GM23338 (cell line): ENCODE data around the gene PTPN12. TPM values are rescaled to one million over a fixed set of nuclear protein-coding genes. Genes with fewer than 3 reads are reported as not detected.

Source experiments
- ATAC-seq: fragments of 200-7000 bp; cut with Tn5 transposase; 3 replicates; pipeline ENCODE4 v1.9.1; 2020
- DNase-seq: peaks from one replicate; pipeline ENCODE4 v3.0.0-alpha.2; 2015; ENCODE audit warnings: low spot score
- H2AFZ ChIP-seq: fragments of 200-600 bp; sonication (generic); 2 replicates; pipeline ENCODE4 v1.8.0; 2016; ENCODE audit warnings: antibody characterized with exemption, mild to moderate bottlenecking, moderate library complexity
- H3F3A ChIP-seq: fragments of 200-600 bp; sonication (generic); replicated peaks from 2 replicates; pipeline ENCODE4 v1.8.0; 2017; ENCODE audit warnings: antibody characterized with exemption, mixed run types, low read depth
- H3K27ac ChIP-seq: fragments of 200-600 bp; sonication (generic); 2 replicates; pipeline ENCODE4 v1.6.1; 2016; ENCODE audit warnings: low read depth
- H3K27me3 ChIP-seq: fragments of 200-600 bp; sonication (generic); 2 replicates; pipeline ENCODE4 v1.8.0; 2016; ENCODE audit warnings: mild to moderate bottlenecking, mixed run types, moderate library complexity; ENCODE audit not compliant: insufficient read depth
- H3K36me3 ChIP-seq: fragments of 200-600 bp; sonication (generic); 2 replicates; pipeline ENCODE4 v1.8.0; 2016; ENCODE audit warnings: mild to moderate bottlenecking; ENCODE audit not compliant: insufficient read depth
- H3K4me1 ChIP-seq: fragments of 200-600 bp; sonication (generic); 2 replicates; pipeline ENCODE4 v1.8.0; 2016; ENCODE audit warnings: mild to moderate bottlenecking, moderate library complexity; ENCODE audit not compliant: insufficient read depth
- H3K4me2 ChIP-seq: fragments of 200-600 bp; sonication (generic); 2 replicates; pipeline ENCODE4 v1.7.1; 2017; ENCODE audit warnings: mixed run types
- H3K4me3 ChIP-seq: fragments of 200-600 bp; sonication (generic); 2 replicates; pipeline ENCODE4 v1.6.1; 2016; ENCODE audit warnings: mixed run types
- H3K79me2 ChIP-seq: fragments of 200-600 bp; sonication (generic); replicated peaks from 2 replicates; pipeline ENCODE4 v1.8.0; 2017; ENCODE audit warnings: mild to moderate bottlenecking; ENCODE audit not compliant: insufficient read depth
- H3K9me2 ChIP-seq: fragments of 200-600 bp; sonication (generic); 2 replicates; pipeline ENCODE4 v1.8.0; 2017; ENCODE audit not compliant: insufficient read depth
- H4K20me1 ChIP-seq: fragments of 200-600 bp; sonication (generic); replicated peaks from 2 replicates; pipeline ENCODE4 v1.8.0; 2017; ENCODE audit warnings: mild to moderate bottlenecking; ENCODE audit not compliant: insufficient read depth
- H3K27ac Mint-ChIP-seq: 2 replicates; pipeline ENCODE4 v1.8.0; 2020; ENCODE audit warnings: inconsistent platforms, mild to moderate bottlenecking, moderate library complexity, mixed read lengths
- H3K27me3 Mint-ChIP-seq: 3 replicates; pipeline ENCODE4 v1.8.0; 2022; ENCODE audit warnings: low read depth, mild to moderate bottlenecking, moderate library complexity, mixed read lengths, inconsistent platforms; ENCODE audit not compliant: insufficient read depth, poor library complexity
- H3K36me3 Mint-ChIP-seq: 3 replicates; pipeline ENCODE4 v1.8.0; 2021; ENCODE audit warnings: low read depth, mild to moderate bottlenecking, inconsistent platforms, moderate library complexity, mixed read lengths
- H3K4me1 Mint-ChIP-seq: 3 replicates; pipeline ENCODE4 v1.8.0; 2020; ENCODE audit warnings: mild to moderate bottlenecking, inconsistent platforms, mixed read lengths
- H3K4me3 Mint-ChIP-seq: 3 replicates; pipeline ENCODE4 v1.8.0; 2021; ENCODE audit warnings: moderate library complexity, mild to moderate bottlenecking, inconsistent platforms, mixed read lengths
- H3K9me3 Mint-ChIP-seq: 3 replicates; pipeline ENCODE4 v1.8.0; 2020; ENCODE audit warnings: moderate library complexity, mild to moderate bottlenecking, inconsistent platforms, mixed read lengths
- CREB1 ChIP-seq: fragments of 250-450 bp; sonication (Bioruptor Pico); IDR thresholded peaks from 2 replicates; pipeline ENCODE4 v1.5.0; 2020; ENCODE audit warnings: low read depth, mild to moderate bottlenecking, moderate library complexity
- EZH2 ChIP-seq: fragments of 200-600 bp; sonication (generic); IDR thresholded peaks from one replicate; pipeline ENCODE4 v1.8.0; 2017; ENCODE audit warnings: antibody characterized with exemption, mild to moderate bottlenecking, low read depth; ENCODE audit not compliant: unreplicated experiment
- EZH2phosphoT487 ChIP-seq: fragments of 200-600 bp; sonication (generic); IDR thresholded peaks from one replicate; pipeline ENCODE4 v1.8.1; 2018; ENCODE audit warnings: antibody characterized with exemption; ENCODE audit not compliant: unreplicated experiment
- JUNB ChIP-seq: IDR thresholded peaks from one replicate; pipeline ENCODE4 v1.6.1; 2016; ENCODE audit warnings: antibody characterized with exemption; ENCODE audit not compliant: unreplicated experiment
- NANOG ChIP-seq: IDR thresholded peaks from 2 replicates; pipeline ENCODE4 v1.6.1; 2016; ENCODE audit warnings: antibody characterized with exemption, borderline replicate concordance
- STAT1 ChIP-seq: IDR thresholded peaks from one replicate; pipeline ENCODE4 v1.6.1; 2016; ENCODE audit warnings: antibody characterized with exemption; ENCODE audit not compliant: unreplicated experiment
- ZNF114 ChIP-seq: fragments of 250-450 bp; sonication (Bioruptor Pico); IDR thresholded peaks from 2 replicates; pipeline ENCODE4 v1.5.0; 2020; ENCODE audit warnings: mild to moderate bottlenecking, moderate library complexity
- ZNF331 ChIP-seq: fragments of 250-450 bp; sonication (Bioruptor Pico); IDR thresholded peaks from 2 replicates; pipeline ENCODE4 v1.5.0; 2020; ENCODE audit warnings: low read depth, mild to moderate bottlenecking, moderate library complexity
- polyA plus RNA-seq: library from polyadenylated mRNA; unstranded; fragments of >200 nt; fragmentation: Nextera tagmentation; extraction: Ambion mirVana; gene quantifications from 2 replicates; pipeline ENCODE4 v1.2.1, GENCODE V29; 2016
- total RNA-seq: library from RNA; depleted of rRNA; stranded (reverse); fragments of >200 nt; shearing (Covaris generic); gene quantifications from 2 replicates; pipeline ENCODE4 v1.2.3, GENCODE V29; 2014
- TF ChIP-seq, protein P1 (sequence below), 2 experiments: fragments of 200-600 bp in 1 of 2; sonication (generic) in 1 of 2; conservative IDR thresholded peaks; 2 replicates each; pipeline versions ENCODE4 v1.5.1 to v1.6.1; 2016 to 2017; ENCODE audit warnings: antibody characterized with exemption in 2 of 2, low read depth in 2 of 2, mild to moderate bottlenecking in 2 of 2, moderate library complexity in 1 of 2
- TF ChIP-seq, protein P2 (sequence below): IDR thresholded peaks from one replicate; pipeline ENCODE4 v1.6.1; 2018; ENCODE audit warnings: antibody characterized with exemption; ENCODE audit not compliant: unreplicated experiment
- TF ChIP-seq, protein P3 (sequence below): IDR thresholded peaks from 2 replicates; pipeline ENCODE4 v1.6.1; 2016; ENCODE audit warnings: antibody characterized with exemption

The PTPN12 gene
- total and polyA plus RNA-seq, 2 experiments from 2014 or later = 58.8 to 187 TPM

DNA sequence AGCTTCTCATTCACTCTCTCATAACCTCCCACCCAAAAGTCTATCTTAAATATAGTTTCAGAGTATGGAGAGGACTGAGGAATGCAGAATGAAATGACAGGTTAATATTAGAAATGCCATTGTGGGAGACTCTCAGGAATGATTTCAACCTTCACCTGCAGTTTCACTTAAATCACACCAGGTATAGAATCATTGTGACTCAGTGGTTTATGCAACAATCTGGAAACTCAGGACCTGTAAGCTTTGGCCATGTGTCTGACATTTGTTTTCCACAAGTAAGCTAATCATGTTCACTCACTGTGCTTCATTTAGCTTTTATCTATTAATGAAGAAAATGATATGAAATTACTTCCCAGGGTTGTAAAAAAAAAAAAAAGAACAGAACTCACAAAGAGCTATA is 8.7 kb upstream of the PTPN12 start:
- ATAC-seq = no peak
- no peak overlapping the region for H3K27ac Mint-ChIP-seq
- H3K27me3 Mint-ChIP-seq = peaks cover 2% of the 10 kb centered on the region
- no peaks in the 10 kb centered on the region for H4K20me1 ChIP-seq
- H3K27ac ChIP-seq = no peak overlapping the region
- H3K4me3 Mint-ChIP-seq = no peak overlapping the region
- no peaks in the 10 kb centered on the region for H3K27me3 ChIP-seq
- H3K9me2 ChIP-seq = no peaks in the 10 kb centered on the region
- H3K36me3 ChIP-seq = no peaks in the 10 kb centered on the region
- peaks cover 6% of the 10 kb centered on the region; the same call in 2 of the 3 replicates for H3K9me3 Mint-ChIP-seq
- H3K4me2 ChIP-seq = no peak overlapping the region
- no peak overlapping the region for H3K4me3 ChIP-seq
- H3F3A ChIP-seq = 0 out of 2 replicates have a peak, but pooled peaks cover 4% of the 10 kb centered on the region
- no peaks in the 10 kb centered on the region for H3K4me1 ChIP-seq
- TF ChIP-seq NANOG (no peak), STAT1 (no peak), EZH2 (no peak), EZH2phosphoT487 (no peak), JUNB (no peak), ZNF114 (CRISPR knock-in tag) (no peak)
- TF ChIP-seq, protein P1, sequence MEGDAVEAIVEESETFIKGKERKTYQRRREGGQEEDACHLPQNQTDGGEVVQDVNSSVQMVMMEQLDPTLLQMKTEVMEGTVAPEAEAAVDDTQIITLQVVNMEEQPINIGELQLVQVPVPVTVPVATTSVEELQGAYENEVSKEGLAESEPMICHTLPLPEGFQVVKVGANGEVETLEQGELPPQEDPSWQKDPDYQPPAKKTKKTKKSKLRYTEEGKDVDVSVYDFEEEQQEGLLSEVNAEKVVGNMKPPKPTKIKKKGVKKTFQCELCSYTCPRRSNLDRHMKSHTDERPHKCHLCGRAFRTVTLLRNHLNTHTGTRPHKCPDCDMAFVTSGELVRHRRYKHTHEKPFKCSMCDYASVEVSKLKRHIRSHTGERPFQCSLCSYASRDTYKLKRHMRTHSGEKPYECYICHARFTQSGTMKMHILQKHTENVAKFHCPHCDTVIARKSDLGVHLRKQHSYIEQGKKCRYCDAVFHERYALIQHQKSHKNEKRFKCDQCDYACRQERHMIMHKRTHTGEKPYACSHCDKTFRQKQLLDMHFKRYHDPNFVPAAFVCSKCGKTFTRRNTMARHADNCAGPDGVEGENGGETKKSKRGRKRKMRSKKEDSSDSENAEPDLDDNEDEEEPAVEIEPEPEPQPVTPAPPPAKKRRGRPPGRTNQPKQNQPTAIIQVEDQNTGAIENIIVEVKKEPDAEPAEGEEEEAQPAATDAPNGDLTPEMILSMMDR (conservative IDR thresholded peaks at IDR 0.05; ENCODE audit: low read depth in 2 of 2) = no peak
- TF ChIP-seq, protein P2, sequence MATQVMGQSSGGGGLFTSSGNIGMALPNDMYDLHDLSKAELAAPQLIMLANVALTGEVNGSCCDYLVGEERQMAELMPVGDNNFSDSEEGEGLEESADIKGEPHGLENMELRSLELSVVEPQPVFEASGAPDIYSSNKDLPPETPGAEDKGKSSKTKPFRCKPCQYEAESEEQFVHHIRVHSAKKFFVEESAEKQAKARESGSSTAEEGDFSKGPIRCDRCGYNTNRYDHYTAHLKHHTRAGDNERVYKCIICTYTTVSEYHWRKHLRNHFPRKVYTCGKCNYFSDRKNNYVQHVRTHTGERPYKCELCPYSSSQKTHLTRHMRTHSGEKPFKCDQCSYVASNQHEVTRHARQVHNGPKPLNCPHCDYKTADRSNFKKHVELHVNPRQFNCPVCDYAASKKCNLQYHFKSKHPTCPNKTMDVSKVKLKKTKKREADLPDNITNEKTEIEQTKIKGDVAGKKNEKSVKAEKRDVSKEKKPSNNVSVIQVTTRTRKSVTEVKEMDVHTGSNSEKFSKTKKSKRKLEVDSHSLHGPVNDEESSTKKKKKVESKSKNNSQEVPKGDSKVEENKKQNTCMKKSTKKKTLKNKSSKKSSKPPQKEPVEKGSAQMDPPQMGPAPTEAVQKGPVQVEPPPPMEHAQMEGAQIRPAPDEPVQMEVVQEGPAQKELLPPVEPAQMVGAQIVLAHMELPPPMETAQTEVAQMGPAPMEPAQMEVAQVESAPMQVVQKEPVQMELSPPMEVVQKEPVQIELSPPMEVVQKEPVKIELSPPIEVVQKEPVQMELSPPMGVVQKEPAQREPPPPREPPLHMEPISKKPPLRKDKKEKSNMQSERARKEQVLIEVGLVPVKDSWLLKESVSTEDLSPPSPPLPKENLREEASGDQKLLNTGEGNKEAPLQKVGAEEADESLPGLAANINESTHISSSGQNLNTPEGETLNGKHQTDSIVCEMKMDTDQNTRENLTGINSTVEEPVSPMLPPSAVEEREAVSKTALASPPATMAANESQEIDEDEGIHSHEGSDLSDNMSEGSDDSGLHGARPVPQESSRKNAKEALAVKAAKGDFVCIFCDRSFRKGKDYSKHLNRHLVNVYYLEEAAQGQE = no peak
- H3K79me2 ChIP-seq = no peaks in the 10 kb centered on the region
- DNase-seq = no peak
- H2AFZ ChIP-seq = no peak overlapping the region
- no peaks in the 10 kb centered on the region; the same call in 2 of the 3 replicates for H3K4me1 Mint-ChIP-seq
- peaks cover 5% of the 10 kb centered on the region for H3K36me3 Mint-ChIP-seq

DNA sequence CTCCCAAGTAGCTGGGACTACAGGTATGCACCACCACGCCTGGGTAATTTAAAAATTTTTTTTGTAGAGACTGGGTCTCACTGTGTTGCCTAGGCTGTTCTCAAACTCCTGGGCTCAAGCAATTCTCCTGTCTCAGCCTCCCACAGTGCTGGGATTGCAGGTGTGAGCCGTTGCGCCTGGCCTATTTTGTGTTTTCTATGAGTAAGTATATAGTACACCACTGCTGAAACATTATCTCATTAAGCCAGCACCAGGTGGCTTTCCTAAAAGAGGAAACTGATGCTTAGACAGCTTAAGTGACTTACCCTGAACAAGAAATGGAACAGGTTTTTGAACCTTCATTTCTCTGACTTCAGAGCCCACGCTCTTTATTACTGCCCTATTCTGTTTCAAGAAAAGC is 7.8 kb upstream of the PTPN12 start:
- H3K79me2 ChIP-seq = no peaks in the 10 kb centered on the region
- no peak overlapping the region for H3K27ac Mint-ChIP-seq
- no peak overlapping the region for H3K27ac ChIP-seq
- peaks cover 8% of the 10 kb centered on the region for H3K36me3 Mint-ChIP-seq
- no peak overlapping the region for H3K4me3 Mint-ChIP-seq
- H3K9me2 ChIP-seq = no peaks in the 10 kb centered on the region
- no peaks in the 10 kb centered on the region for H4K20me1 ChIP-seq
- H2AFZ ChIP-seq = no peak overlapping the region
- DNase-seq (no peak), ATAC-seq (no peak)
- H3K4me3 ChIP-seq = no peak overlapping the region
- no peaks in the 10 kb centered on the region for H3K4me1 ChIP-seq
- no peak overlapping the region for H3K4me2 ChIP-seq
- peaks cover 2% of the 10 kb centered on the region for H3K27me3 Mint-ChIP-seq
- H3K27me3 ChIP-seq = no peaks in the 10 kb centered on the region
- H3K9me3 Mint-ChIP-seq = peaks cover 9% of the 10 kb centered on the region; the same call in 2 of the 3 replicates
- no peaks in the 10 kb centered on the region for H3K36me3 ChIP-seq
- 0 out of 2 replicates have a peak, but pooled peaks cover 4% of the 10 kb centered on the region for H3F3A ChIP-seq
- H3K4me1 Mint-ChIP-seq = no peaks in the 10 kb centered on the region; the same call in 2 of the 3 replicates
- TF ChIP-seq JUNB (no peak), NANOG (no peak), ZNF331 (CRISPR knock-in tag) (no peak), CREB1 (CRISPR knock-in tag) (no peak), ZNF114 (CRISPR knock-in tag) (no peak)
- TF ChIP-seq, protein P3, sequence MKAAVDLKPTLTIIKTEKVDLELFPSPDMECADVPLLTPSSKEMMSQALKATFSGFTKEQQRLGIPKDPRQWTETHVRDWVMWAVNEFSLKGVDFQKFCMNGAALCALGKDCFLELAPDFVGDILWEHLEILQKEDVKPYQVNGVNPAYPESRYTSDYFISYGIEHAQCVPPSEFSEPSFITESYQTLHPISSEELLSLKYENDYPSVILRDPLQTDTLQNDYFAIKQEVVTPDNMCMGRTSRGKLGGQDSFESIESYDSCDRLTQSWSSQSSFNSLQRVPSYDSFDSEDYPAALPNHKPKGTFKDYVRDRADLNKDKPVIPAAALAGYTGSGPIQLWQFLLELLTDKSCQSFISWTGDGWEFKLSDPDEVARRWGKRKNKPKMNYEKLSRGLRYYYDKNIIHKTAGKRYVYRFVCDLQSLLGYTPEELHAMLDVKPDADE = no peak
